Spleen (tissue), 11 donors: ENCODE results near the gene LIMA1. TPM values are rescaled to one million over a fixed set of nuclear protein-coding genes. Genes with fewer than 3 reads are reported as not detected.
A peak's percentile ranks its signal among the peaks of the same experiment; 100 is the strongest.
"Not testable (repeated sequence)": the region's sequence is repeated elsewhere in the genome, so short reads cannot be mapped to it uniquely, and the experiment has no call there.

Experiments
- DNase-seq: peaks from one replicate; pipeline ENCODE4 v3.0.0-alpha.2; 2020
- H3K27ac ChIP-seq, 8 donors: fragments of 200-600 bp; sonication (generic) in 7 of 8; 1 replicate in 4 of 8; 2 replicates in 4 of 8; pipeline versions ENCODE4 v1.5.0 to v1.8.0; 2016 to 2021; ENCODE audit warnings: inconsistent platforms in 4 of 8, mild to moderate bottlenecking in 4 of 8, moderate library complexity in 1 of 8
- H3K27me3 ChIP-seq, 7 donors: fragments of 200-600 bp; sonication (generic) in 6 of 7; replicated peaks in 1 of 7; 1 replicate in 4 of 7; 2 replicates in 3 of 7; pipeline versions ENCODE4 v1.5.0 to v1.8.0; 2016 to 2021; ENCODE audit warnings: inconsistent platforms in 3 of 7, mild to moderate bottlenecking in 1 of 7
- H3K36me3 ChIP-seq, 6 donors: fragments of 200-600 bp; sonication (generic) in 5 of 6; 1 replicate in 4 of 6; 2 replicates in 2 of 6; pipeline versions ENCODE4 v1.5.0 to v1.8.0; 2016 to 2021; ENCODE audit warnings: inconsistent platforms in 2 of 6
- H3K4me1 ChIP-seq, 6 donors: fragments of 200-600 bp; sonication (generic) in 5 of 6; 1 replicate in 3 of 6; 2 replicates in 3 of 6; pipeline versions ENCODE4 v1.5.0 to v1.8.0; 2016 to 2021; ENCODE audit warnings: inconsistent platforms in 3 of 6
- H3K4me3 ChIP-seq, 8 donors: fragments of 200-600 bp; sonication (generic) in 7 of 8; 1 replicate in 4 of 8; 2 replicates in 4 of 8; pipeline versions ENCODE4 v1.5.0 to v1.8.0; 2016 to 2021; ENCODE audit warnings: inconsistent platforms in 4 of 8, mild to moderate bottlenecking in 4 of 8, moderate library complexity in 2 of 8
- H3K9me3 ChIP-seq, 8 donors: fragments of 200-600 bp; sonication (generic) in 7 of 8; 1 replicate in 4 of 8; 2 replicates in 4 of 8; pipeline versions ENCODE4 v1.5.0 to v1.8.0; 2016 to 2021; ENCODE audit warnings: inconsistent platforms in 4 of 8
- POLR2A ChIP-seq, 3 donors: fragments of 450-650 bp; IDR thresholded peaks; one replicate each; pipeline ENCODE4 v1.5.1; 2017; ENCODE audit warnings: antibody characterized with exemption in 3 of 3, mild to moderate bottlenecking in 1 of 3
- POLR2AphosphoS5 ChIP-seq, 3 donors: sonication (generic); formaldehyde crosslinking; IDR thresholded peaks; one replicate each; pipeline ENCODE4 v1.5.1; 2017; ENCODE audit warnings: antibody characterized with exemption in 3 of 3
- WGBS, 5 donors: extraction: QIAGEN DNeasy Blood & Tissue Kit in 3 of 5; methylation state at CpG; one replicate each; pipeline versions ENCODE4 v1.1.5 to v1.1.7; 2013 to 2018; 5-methylcytosine and 5-hydroxymethylcytosine counted together
- intact Hi-C: fragments of 100-400 bp; cut with DNase I; formaldehyde crosslinking; loops from one replicate; pipeline ENCODE4 v1.15.0; 2023; ENCODE audit warnings: low total_unique reads
- polyA plus RNA-seq, 3 donors: library from polyadenylated mRNA; stranded (reverse); fragments of 200-250 nt; gene quantifications; one replicate each; pipeline ENCODE4 v1.2.1, GENCODE V29; 2013
- total RNA-seq, 7 donors: library from RNA; depleted of rRNA in 3 of 7; stranded (reverse); fragments of >200 nt in 3 of 7; fragmentation: NEBNext Ultra II Directional in 4 of 7; extraction: Animal tissue kit (Norgen Biotek cat#: 25700) in 4 of 7; gene quantifications; one replicate each; pipeline versions ENCODE4 v1.1.0 to v1.2.1, GENCODE V29; 2016 to 2021
- TF ChIP-seq, protein P1 (sequence below), 11 experiments: fragments of 200-600 bp in 7 of 11; fragments of 450-650 bp in 4 of 11; sonication (generic) in 4 of 11; IDR thresholded peaks in 8 of 11; conservative IDR thresholded peaks in 3 of 11; 1 replicate in 7 of 11; 2 replicates in 4 of 11; pipeline versions ENCODE4 v1.4.0 to v1.8.0; 2016 to 2021; ENCODE audit warnings: antibody characterized with exemption in 11 of 11, inconsistent platforms in 4 of 11, mild to moderate bottlenecking in 1 of 11
- donor health status: healthy with polysubstance abuse.
- donor health status: DM: no; HTN: no; CAD: no; lungs with moderate emphysema.
- donor health status: DM: no; HTN: no; CAD: no.
- donor health status: Bipolar disorder and iron deficiency.
- donor health status: healthy.
- donor health status: DM: no; HTN: no; CAD: no.
- donor health status: DM: yes; HTN: yes; CAD: no.

LIMA1 gene
- total and polyA plus RNA-seq, 10 donors = 15.3 to 102 (median 61.2) TPM

DNA sequence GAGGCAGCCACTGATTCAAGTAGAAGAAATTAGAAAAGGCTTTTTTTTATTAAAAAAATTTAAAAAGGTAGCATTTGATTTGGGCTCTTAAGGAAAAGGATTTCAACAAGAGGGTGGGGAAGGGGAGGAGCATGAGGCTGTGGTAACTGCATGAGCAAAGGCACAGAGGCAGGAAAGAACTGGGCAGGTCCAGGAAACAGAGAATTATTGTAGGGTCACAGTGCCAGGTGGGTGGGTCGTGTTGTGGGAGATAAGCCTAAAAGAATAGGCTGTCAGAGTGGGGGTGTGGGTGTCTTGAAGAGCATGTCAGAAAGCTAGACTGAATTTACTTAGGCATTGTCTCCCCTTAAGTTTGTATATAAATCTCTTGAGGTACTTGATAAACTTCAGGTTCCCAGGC is 7.8 kb downstream of the LIMA1 start:
- no peak for DNase-seq
- Histone ChIP-seq H3K4me3 (no peak overlapping the region), H3K36me3 (no peaks in the 10 kb centered on the region), H3K4me1 (peaks cover 0 to 38% (median 17%) of the 10 kb centered on the region in 6 donors), H3K9me3 (no peaks in the 10 kb centered on the region), H3K27me3 (no peaks in the 10 kb centered on the region), H3K27ac (peak overlapping the region in 6 of 8 donors; percentile 46 to 88 (median 62))
- WGBS, 5 donors = 0 to 16% (median 8%) methylated on average over 1 of the region's 1 CpG
- intact Hi-C loops = loop anchor here (10.0 kb wide), 1 partner anchor 51 kb away; no protein-coding TSS in a partner anchor
- TF ChIP-seq, protein P1, sequence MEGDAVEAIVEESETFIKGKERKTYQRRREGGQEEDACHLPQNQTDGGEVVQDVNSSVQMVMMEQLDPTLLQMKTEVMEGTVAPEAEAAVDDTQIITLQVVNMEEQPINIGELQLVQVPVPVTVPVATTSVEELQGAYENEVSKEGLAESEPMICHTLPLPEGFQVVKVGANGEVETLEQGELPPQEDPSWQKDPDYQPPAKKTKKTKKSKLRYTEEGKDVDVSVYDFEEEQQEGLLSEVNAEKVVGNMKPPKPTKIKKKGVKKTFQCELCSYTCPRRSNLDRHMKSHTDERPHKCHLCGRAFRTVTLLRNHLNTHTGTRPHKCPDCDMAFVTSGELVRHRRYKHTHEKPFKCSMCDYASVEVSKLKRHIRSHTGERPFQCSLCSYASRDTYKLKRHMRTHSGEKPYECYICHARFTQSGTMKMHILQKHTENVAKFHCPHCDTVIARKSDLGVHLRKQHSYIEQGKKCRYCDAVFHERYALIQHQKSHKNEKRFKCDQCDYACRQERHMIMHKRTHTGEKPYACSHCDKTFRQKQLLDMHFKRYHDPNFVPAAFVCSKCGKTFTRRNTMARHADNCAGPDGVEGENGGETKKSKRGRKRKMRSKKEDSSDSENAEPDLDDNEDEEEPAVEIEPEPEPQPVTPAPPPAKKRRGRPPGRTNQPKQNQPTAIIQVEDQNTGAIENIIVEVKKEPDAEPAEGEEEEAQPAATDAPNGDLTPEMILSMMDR (IDR thresholded peaks at IDR 0.05 in 8 of 11, conservative IDR thresholded peaks at IDR 0.05 in 3 of 11) = no peak
- TF ChIP-seq POLR2AphosphoS5 (IDR thresholded peaks at IDR 0.05) = peak in 1 of 3 donors; percentile 60

- H3K4me1 ChIP-seq = peaks cover 0 to 38% (median 17%) of the 10 kb centered on the region in 6 donors
- intact Hi-C loops = loop anchor here (10.0 kb wide), 1 partner anchor 50 kb away; no protein-coding TSS in a partner anchor
- H3K27me3 ChIP-seq, H3K4me3 ChIP-seq, DNase-seq, H3K9me3 ChIP-seq, H3K36me3 ChIP-seq: not testable (repeated sequence)
- WGBS, 5 donors = 85 to 93% (median 92%) methylated on average over 5 of the region's 5 CpGs
- H3K27ac ChIP-seq = peak overlapping the region in 6 of 8 donors; percentile 30 to 88 (median 62)
Measured at GRCh38 chr12:50275127-50275526, 8.2 kb downstream of the LIMA1 start.

GRCh38 chr12:50271724-50272247 is 11.5 kb downstream of the LIMA1 start:
- H3K4me3 ChIP-seq = peak overlapping the region in 2 of 8 donors; percentile 12 to 15
- peak overlapping the region; percentile 40 to 88 (median 78) for H3K27ac ChIP-seq
- no peak for DNase-seq
- 63 to 74% (median 66%) methylated on average over 2 of the region's 2 CpGs for WGBS, 5 donors
- intact Hi-C loops = loop anchor here (10.0 kb wide), 1 partner anchor 47 kb away; no protein-coding TSS in a partner anchor
- no peaks in the 10 kb centered on the region for H3K27me3 ChIP-seq
- no peaks in the 10 kb centered on the region for H3K36me3 ChIP-seq
- TF ChIP-seq POLR2A (IDR thresholded peaks at IDR 0.05) (no peak), POLR2AphosphoS5 (IDR thresholded peaks at IDR 0.05) (no peak)
- TF ChIP-seq, protein P1 (IDR thresholded peaks at IDR 0.05 in 8 of 11, conservative IDR thresholded peaks at IDR 0.05 in 3 of 11) = no peak
- no peaks in the 10 kb centered on the region for H3K9me3 ChIP-seq
- H3K4me1 ChIP-seq = peaks cover 0 to 33% (median 14%) of the 10 kb centered on the region in 6 donors

DNA sequence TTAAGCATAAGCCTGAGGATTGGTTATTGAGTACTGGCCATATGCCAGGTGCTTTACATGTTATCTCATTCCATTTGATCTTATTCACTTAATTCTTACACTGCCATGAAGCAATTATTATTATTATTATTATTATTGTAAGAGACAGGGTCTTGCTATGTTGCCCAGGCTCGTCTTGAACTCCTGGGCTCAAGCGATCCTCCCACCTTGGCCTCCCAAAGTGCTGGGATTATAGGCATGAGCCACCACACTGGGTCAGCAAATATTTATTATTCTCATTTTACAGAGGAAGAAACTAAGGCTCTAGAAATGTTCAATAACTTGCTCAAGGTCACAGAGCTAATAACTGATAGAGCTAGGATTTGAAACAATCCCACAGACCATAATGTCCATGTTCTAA is 14.8 kb downstream of the LIMA1 start:
- Histone ChIP-seq H3K4me3 (no peak overlapping the region), H3K36me3 (no peaks in the 10 kb centered on the region), H3K9me3 (no peaks in the 10 kb centered on the region), H3K4me1 (peaks cover 0 to 7% (median 3%) of the 10 kb centered on the region in 6 donors), H3K27ac (no peak overlapping the region), H3K27me3 (no peaks in the 10 kb centered on the region)
- TF ChIP-seq, protein P1 (IDR thresholded peaks at IDR 0.05 in 8 of 11, conservative IDR thresholded peaks at IDR 0.05 in 3 of 11) = no peak
- TF ChIP-seq POLR2A (IDR thresholded peaks at IDR 0.05) (no peak), POLR2AphosphoS5 (IDR thresholded peaks at IDR 0.05) (no peak)
- intact Hi-C loops = no loop called here
- WGBS, 5 donors = 93 to 98% (median 97%) methylated on average over 2 of the region's 2 CpGs
- DNase-seq = no peak
